GM06990 (cell line): ENCODE measurements around the gene ACSM4.
"Not testable (repeated sequence)": the region's sequence is repeated elsewhere in the genome, so short reads cannot be mapped to it uniquely, and the experiment has no call there.

ENCODE experiments used
- DNase-seq: peaks from one replicate; pipeline ENCODE4 v3.0.0-alpha.2; 2011; ENCODE audit not compliant: insufficient read length; ENCODE audit errors: extremely low read depth
- H3K27me3 ChIP-seq: replicated peaks from 2 replicates; pipeline ENCODE4 v1.6.0; 2011; ENCODE audit warnings: low read length; ENCODE audit not compliant: control insufficient read depth, insufficient read depth
- H3K36me3 ChIP-seq: 2 replicates; pipeline ENCODE4 v1.5.1; 2011; ENCODE audit warnings: low read length; ENCODE audit not compliant: control insufficient read depth, insufficient read depth
- H3K4me3 ChIP-seq: replicated peaks from 2 replicates; pipeline ENCODE4 v1.5.1; 2011; ENCODE audit warnings: low read depth, mild to moderate bottlenecking, control low read depth, low read length
- TF ChIP-seq, protein P1 (sequence below): IDR thresholded peaks from 2 replicates; pipeline ENCODE4 v1.5.1; 2011; ENCODE audit warnings: low read length, control low read depth, mild to moderate bottlenecking, inconsistent platforms; ENCODE audit not compliant: insufficient read depth, poor library complexity, severe bottlenecking

ACSM4 gene

DNA sequence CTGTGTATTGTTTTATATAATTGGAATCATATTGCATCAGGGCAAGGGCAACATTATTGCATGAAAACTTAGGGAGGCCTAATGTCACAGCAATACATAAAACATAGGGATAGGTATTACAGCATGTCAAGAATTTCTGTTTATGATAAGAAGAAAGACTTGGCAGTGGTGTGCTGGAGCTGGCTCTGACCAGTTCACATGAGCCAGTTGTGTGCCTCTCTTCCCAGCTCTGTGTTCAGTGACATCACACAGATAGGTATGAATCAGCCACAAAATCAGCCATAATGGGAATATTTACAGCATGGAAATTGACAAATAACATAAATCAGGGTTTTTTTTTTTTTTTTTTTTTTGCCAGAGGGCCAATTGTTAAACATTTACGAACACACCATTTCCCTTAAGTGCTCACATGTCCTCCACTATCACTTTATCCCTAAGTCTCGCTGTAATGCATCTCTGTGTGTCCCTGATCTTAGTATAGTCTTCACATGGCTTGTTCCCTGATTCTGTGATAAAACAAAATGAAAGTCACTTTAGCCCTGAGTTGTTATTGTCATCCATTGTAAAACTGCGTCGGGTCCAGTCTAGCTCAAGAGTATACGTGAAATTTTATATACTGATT lies 31.9 kb upstream of the ACSM4 start:
- Histone ChIP-seq H3K4me3 (no peak overlapping the region), H3K27me3 (no peaks in the 10 kb centered on the region), H3K36me3 (no peaks in the 10 kb centered on the region)
- TF ChIP-seq, protein P1, sequence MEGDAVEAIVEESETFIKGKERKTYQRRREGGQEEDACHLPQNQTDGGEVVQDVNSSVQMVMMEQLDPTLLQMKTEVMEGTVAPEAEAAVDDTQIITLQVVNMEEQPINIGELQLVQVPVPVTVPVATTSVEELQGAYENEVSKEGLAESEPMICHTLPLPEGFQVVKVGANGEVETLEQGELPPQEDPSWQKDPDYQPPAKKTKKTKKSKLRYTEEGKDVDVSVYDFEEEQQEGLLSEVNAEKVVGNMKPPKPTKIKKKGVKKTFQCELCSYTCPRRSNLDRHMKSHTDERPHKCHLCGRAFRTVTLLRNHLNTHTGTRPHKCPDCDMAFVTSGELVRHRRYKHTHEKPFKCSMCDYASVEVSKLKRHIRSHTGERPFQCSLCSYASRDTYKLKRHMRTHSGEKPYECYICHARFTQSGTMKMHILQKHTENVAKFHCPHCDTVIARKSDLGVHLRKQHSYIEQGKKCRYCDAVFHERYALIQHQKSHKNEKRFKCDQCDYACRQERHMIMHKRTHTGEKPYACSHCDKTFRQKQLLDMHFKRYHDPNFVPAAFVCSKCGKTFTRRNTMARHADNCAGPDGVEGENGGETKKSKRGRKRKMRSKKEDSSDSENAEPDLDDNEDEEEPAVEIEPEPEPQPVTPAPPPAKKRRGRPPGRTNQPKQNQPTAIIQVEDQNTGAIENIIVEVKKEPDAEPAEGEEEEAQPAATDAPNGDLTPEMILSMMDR, result no peak
- DNase-seq, result no peak

DNA sequence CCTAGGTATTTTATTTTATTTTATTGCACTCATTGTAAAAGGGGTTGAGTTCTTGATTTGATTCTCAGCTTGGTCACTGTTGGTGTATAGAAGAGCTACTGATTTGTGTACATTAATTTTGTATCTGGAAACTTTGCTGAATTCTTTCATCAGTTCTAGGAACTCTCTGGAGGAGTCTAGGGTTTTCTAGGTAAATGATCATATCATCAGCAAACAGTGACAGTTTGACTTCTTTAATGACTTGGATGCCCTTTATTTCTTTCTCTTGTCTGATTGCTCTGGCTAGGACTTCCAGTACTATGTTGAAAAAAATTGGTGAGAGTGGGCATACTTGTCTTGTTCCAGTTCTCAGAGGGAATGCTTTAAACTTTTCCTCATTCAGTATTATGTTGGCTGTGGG lies 28.4 kb upstream of the ACSM4 start:
- DNase-seq, H3K36me3 ChIP-seq, H3K27me3 ChIP-seq, H3K4me3 ChIP-seq: not testable (repeated sequence)

DNA sequence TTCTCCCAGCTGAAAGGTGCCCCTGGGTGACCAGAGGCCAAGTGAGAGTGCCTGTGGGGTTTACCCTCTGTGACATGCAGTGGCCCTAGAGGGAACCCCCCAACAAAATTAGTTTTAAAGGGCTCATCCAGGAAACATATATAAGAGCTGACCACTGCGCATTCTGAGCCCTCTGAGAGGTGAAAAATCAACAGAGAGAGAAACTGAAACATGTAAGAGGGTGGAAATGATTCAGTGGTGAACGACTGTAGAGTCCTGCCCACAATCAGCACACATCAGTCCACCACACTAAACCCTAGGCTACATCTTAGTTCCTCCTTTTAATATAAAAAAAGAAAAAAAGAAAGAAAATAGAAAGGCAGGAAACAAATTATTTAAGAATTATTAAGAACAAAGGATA lies 21.0 kb upstream of the ACSM4 start:
- TF ChIP-seq, protein P1, result no peak
- H3K27me3 ChIP-seq, result no peaks in the 10 kb centered on the region; the same call in 1 of the 2 replicates
- DNase-seq, result peak; percentile 6
- no peak overlapping the region for H3K4me3 ChIP-seq
- H3K36me3 ChIP-seq, result no peaks in the 10 kb centered on the region

DNA sequence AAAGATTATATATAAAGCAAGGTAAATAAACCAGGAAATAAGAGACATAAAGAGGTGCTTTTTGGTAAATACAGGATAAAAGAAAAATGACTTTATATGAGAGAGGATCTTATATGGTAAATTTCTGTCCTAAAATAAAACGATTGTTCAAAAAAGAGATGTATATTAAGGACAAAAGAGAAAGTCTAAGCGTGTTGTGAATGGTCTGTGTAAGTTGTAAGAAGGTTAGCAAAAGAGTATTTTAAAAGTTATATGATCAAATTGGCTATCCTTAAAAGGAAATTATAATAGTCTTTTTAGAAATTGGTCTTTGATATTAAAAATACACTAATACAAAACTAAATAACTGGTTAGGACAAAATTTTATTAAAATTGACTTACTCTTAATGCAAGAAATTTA lies 14.1 kb upstream of the ACSM4 start:
- H3K36me3 ChIP-seq, result no peaks in the 10 kb centered on the region
- no peak for DNase-seq

DNA sequence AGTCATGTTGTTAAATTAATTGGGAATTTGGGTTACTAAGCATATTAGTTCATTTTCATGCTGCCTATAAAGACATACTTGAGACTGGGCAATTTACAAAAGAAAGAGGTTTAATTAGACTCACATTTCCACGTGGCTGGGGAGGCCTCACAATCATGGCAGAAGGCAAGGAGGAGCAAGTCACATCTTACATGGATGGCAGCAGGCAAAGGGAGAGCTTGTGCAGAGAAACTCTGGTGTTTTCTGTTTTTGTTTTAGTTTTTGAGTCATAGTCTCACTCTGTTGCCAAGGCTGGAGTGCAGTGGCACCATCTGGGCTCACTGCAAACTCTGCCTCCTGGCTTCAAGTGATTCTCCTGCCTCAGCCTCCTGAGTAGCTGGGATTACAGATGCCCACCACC lies 13.3 kb upstream of the ACSM4 start:
- not testable (repeated sequence) for H3K36me3 ChIP-seq, DNase-seq, H3K4me3 ChIP-seq, H3K27me3 ChIP-seq

More for the DNA sequence above, 14.1 kb upstream of the ACSM4 start:
- TF ChIP-seq, protein P1, result no peak
- no peak overlapping the region for H3K4me3 ChIP-seq
- no peaks in the 10 kb centered on the region; the same call in 1 of the 2 replicates for H3K27me3 ChIP-seq

DNA sequence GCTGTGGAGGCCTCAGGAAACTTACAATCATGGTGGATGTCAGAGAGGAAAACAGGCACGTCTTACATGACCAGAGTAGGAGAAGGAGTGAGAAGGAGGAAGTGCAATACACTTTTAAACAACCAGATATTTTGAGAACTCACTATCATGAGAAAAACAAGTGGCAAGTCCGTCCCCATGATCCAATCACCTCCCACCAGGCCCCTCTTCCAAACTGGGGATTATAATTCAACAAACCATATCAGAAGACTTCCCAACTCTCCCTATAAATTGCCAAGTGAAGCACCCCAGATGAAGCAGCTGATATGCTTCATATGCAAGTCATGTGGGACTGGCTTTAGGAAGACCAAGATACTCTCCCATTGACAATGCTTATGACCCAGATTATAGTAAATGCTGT lies 11.6 kb upstream of the ACSM4 start:
- H3K4me3 ChIP-seq, result no peak overlapping the region
- TF ChIP-seq, protein P1, result no peak
- H3K36me3 ChIP-seq, result no peaks in the 10 kb centered on the region
- no peak for DNase-seq
- H3K27me3 ChIP-seq, result no peaks in the 10 kb centered on the region; the same call in 1 of the 2 replicates

DNA sequence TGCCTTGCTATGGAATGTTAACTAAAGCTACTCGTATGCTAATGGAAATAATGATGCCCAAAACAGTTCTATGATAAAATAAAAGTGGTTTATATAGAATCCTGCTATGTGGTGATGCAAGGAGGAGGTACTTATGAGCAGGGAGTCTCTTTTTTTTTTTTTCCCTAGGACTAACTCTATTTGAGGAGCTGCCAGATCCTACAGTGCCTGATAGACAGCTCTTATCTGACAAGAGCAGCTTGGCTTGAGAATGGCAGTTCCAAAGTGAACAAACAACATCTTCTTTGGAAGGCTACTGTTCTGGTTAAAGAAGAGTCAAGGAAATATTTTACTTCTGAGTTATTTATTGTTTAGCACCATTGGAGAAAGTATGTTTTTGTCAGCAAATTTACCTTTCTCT lies 10.2 kb upstream of the ACSM4 start:
- H3K27me3 ChIP-seq, result no peaks in the 10 kb centered on the region; the same call in 1 of the 2 replicates
- TF ChIP-seq, protein P1, result no peak

More for the DNA sequence above, 10.2 kb upstream of the ACSM4 start:
- Histone ChIP-seq H3K36me3 (no peaks in the 10 kb centered on the region), H3K4me3 (no peak overlapping the region)
- DNase-seq, result no peak
